ENCODE measurements around the gene CHD1L. TPM values are rescaled to one million over a fixed set of nuclear protein-coding genes. Genes with fewer than 3 reads are reported as not detected.
"Not testable (repeated sequence)": the region's sequence is repeated elsewhere in the genome, so short reads cannot be mapped to it uniquely, and the experiment has no call there.

Gene CHD1L
- total and polyA plus RNA-seq, 2 of the 13 experiments (the other 11 are each of a cell fraction or from before 2014, with no cell fraction given): 74.3 to 111 TPM

DNA sequence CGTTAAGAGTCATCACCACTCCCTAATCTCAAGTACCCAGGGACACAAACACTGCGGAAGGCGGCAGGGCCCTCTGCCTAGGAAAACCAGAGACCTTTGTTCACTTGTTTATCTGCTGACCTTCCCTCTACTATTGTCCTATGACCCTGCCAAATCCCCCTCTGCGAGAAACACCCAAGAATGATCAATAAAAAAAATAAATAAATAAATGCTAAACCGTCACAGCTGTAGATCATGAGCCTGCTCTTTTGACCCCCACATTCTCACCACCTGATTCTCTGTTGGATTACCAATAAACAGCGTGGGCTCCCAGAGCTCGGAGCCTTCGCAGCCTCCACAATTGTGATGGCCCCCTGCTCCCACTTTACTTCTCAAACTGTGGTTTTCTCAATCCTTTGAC, 8.6 kb upstream of the CHD1L start (continued):
- TF ChIP-seq, protein P1, sequence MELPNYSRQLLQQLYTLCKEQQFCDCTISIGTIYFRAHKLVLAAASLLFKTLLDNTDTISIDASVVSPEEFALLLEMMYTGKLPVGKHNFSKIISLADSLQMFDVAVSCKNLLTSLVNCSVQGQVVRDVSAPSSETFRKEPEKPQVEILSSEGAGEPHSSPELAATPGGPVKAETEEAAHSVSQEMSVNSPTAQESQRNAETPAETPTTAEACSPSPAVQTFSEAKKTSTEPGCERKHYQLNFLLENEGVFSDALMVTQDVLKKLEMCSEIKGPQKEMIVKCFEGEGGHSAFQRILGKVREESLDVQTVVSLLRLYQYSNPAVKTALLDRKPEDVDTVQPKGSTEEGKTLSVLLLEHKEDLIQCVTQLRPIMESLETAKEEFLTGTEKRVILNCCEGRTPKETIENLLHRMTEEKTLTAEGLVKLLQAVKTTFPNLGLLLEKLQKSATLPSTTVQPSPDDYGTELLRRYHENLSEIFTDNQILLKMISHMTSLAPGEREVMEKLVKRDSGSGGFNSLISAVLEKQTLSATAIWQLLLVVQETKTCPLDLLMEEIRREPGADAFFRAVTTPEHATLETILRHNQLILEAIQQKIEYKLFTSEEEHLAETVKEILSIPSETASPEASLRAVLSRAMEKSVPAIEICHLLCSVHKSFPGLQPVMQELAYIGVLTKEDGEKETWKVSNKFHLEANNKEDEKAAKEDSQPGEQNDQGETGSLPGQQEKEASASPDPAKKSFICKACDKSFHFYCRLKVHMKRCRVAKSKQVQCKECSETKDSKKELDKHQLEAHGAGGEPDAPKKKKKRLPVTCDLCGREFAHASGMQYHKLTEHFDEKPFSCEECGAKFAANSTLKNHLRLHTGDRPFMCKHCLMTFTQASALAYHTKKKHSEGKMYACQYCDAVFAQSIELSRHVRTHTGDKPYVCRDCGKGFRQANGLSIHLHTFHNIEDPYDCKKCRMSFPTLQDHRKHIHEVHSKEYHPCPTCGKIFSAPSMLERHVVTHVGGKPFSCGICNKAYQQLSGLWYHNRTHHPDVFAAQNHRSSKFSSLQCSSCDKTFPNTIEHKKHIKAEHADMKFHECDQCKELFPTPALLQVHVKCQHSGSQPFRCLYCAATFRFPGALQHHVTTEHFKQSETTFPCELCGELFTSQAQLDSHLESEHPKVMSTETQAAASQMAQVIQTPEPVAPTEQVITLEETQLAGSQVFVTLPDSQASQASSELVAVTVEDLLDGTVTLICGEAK (IDR thresholded peaks at IDR 0.05): not testable (repeated sequence)
- TF ChIP-seq, protein P1 (CRISPR knock-in tag; IDR thresholded peaks at IDR 0.05): peak; percentile 85
- TF ChIP-seq MTA1 (CRISPR knock-in tag; IDR thresholded peaks at IDR 0.05; ENCODE audit: borderline replicate concordance) (0 out of 2 replicates have a peak, but pooled peaks have one; percentile 28), HDAC1 (CRISPR knock-in tag; IDR thresholded peaks at IDR 0.05) (peak; percentile 70), ZNF605 (CRISPR knock-in tag; IDR thresholded peaks at IDR 0.05) (0 out of 2 replicates have a peak, but pooled peaks have one; percentile 32), POGZ (CRISPR knock-in tag; IDR thresholded peaks at IDR 0.05) (0 out of 2 replicates have a peak, but pooled peaks have one; percentile 35), MEIS1 (CRISPR knock-in tag; IDR thresholded peaks at IDR 0.05; ENCODE audit: borderline replicate concordance) (0 out of 2 replicates have a peak, but pooled peaks have one; percentile 52)
- TF ChIP-seq, protein P2, sequence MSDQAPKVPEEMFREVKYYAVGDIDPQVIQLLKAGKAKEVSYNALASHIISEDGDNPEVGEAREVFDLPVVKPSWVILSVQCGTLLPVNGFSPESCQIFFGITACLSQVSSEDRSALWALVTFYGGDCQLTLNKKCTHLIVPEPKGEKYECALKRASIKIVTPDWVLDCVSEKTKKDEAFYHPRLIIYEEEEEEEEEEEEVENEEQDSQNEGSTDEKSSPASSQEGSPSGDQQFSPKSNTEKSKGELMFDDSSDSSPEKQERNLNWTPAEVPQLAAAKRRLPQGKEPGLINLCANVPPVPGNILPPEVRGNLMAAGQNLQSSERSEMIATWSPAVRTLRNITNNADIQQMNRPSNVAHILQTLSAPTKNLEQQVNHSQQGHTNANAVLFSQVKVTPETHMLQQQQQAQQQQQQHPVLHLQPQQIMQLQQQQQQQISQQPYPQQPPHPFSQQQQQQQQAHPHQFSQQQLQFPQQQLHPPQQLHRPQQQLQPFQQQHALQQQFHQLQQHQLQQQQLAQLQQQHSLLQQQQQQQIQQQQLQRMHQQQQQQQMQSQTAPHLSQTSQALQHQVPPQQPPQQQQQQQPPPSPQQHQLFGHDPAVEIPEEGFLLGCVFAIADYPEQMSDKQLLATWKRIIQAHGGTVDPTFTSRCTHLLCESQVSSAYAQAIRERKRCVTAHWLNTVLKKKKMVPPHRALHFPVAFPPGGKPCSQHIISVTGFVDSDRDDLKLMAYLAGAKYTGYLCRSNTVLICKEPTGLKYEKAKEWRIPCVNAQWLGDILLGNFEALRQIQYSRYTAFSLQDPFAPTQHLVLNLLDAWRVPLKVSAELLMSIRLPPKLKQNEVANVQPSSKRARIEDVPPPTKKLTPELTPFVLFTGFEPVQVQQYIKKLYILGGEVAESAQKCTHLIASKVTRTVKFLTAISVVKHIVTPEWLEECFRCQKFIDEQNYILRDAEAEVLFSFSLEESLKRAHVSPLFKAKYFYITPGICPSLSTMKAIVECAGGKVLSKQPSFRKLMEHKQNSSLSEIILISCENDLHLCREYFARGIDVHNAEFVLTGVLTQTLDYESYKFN (CRISPR knock-in tag; conservative IDR thresholded peaks at IDR 0.05): peak; percentile 92
- TF ChIP-seq, protein P3, sequence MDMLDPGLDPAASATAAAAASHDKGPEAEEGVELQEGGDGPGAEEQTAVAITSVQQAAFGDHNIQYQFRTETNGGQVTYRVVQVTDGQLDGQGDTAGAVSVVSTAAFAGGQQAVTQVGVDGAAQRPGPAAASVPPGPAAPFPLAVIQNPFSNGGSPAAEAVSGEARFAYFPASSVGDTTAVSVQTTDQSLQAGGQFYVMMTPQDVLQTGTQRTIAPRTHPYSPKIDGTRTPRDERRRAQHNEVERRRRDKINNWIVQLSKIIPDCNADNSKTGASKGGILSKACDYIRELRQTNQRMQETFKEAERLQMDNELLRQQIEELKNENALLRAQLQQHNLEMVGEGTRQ (IDR thresholded peaks at IDR 0.05; ENCODE audit: low read depth, low read length): not testable (repeated sequence)
- TF ChIP-seq, protein P3 (CRISPR knock-in tag; IDR thresholded peaks at IDR 0.05; ENCODE audit: borderline replicate concordance): 0 out of 2 replicates have a peak, but pooled peaks have one; percentile 26
- TF ChIP-seq, protein P4, sequence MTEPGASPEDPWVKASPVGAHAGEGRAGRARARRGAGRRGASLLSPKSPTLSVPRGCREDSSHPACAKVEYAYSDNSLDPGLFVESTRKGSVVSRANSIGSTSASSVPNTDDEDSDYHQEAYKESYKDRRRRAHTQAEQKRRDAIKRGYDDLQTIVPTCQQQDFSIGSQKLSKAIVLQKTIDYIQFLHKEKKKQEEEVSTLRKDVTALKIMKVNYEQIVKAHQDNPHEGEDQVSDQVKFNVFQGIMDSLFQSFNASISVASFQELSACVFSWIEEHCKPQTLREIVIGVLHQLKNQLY (CRISPR knock-in tag; IDR thresholded peaks at IDR 0.05): peak; percentile 87
- TF ChIP-seq, protein P5, sequence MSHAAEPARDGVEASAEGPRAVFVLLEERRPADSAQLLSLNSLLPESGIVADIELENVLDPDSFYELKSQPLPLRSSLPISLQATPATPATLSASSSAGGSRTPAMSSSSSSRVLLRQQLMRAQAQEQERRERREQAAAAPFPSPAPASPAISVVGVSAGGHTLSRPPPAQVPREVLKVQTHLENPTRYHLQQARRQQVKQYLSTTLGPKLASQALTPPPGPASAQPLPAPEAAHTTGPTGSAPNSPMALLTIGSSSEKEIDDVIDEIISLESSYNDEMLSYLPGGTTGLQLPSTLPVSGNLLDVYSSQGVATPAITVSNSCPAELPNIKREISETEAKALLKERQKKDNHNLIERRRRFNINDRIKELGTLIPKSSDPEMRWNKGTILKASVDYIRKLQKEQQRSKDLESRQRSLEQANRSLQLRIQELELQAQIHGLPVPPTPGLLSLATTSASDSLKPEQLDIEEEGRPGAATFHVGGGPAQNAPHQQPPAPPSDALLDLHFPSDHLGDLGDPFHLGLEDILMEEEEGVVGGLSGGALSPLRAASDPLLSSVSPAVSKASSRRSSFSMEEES (CRISPR knock-in tag; IDR thresholded peaks at IDR 0.05): peak; percentile 96
